Measurements from ENCODE around the gene FIGNL2.

DNA sequence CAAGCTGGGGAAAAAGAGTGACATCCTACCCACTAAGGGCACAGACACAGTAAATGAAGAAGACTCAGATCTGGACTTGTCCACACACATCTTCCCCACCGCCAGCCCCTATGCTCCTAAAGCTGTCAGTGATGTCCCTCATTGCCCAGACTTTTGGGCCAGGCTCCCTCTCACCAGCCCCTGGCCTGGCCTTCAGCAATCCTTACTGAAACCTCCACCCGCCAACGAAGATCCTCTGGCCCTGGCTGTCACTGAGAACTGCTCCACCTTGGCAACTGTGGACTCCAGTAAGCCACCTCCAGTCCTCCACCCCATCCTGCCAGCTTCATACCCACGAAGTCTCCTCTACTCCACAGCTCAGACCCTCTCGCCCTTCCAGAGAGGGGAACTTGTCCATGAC lies 23.3 kb downstream of the FIGNL2 start:
- TF ChIP-seq, protein P1, sequence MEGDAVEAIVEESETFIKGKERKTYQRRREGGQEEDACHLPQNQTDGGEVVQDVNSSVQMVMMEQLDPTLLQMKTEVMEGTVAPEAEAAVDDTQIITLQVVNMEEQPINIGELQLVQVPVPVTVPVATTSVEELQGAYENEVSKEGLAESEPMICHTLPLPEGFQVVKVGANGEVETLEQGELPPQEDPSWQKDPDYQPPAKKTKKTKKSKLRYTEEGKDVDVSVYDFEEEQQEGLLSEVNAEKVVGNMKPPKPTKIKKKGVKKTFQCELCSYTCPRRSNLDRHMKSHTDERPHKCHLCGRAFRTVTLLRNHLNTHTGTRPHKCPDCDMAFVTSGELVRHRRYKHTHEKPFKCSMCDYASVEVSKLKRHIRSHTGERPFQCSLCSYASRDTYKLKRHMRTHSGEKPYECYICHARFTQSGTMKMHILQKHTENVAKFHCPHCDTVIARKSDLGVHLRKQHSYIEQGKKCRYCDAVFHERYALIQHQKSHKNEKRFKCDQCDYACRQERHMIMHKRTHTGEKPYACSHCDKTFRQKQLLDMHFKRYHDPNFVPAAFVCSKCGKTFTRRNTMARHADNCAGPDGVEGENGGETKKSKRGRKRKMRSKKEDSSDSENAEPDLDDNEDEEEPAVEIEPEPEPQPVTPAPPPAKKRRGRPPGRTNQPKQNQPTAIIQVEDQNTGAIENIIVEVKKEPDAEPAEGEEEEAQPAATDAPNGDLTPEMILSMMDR (conservative IDR thresholded peaks at IDR 0.05 in 1 of 2, IDR thresholded peaks at IDR 0.05 in 1 of 2; ENCODE audit: low read depth in 1 of 2, low read length in 2 of 2): no peak
- TF ChIP-seq EZH2 (IDR thresholded peaks at IDR 0.05; ENCODE audit: low read length, missing control alignments): no peak
